Muscle layer of duodenum (tissue), 2 donors: ENCODE data around the gene RTN4.

Experiments used
- H3K27ac ChIP-seq: one replicate; pipeline ENCODE4 v1.7.0; 2013; ENCODE audit warnings: mild to moderate bottlenecking, low read length
- H3K27me3 ChIP-seq: one replicate; pipeline ENCODE4 v1.7.0; 2013; ENCODE audit warnings: low read depth, mild to moderate bottlenecking, control low read depth, low read length
- H3K36me3 ChIP-seq, 2 donors: one replicate each; pipeline ENCODE4 v1.7.0; 2013; ENCODE audit warnings: low read length in 2 of 2, control low read depth in 1 of 2, mild to moderate bottlenecking in 1 of 2; ENCODE audit not compliant: insufficient read depth in 2 of 2, control insufficient read depth in 1 of 2
- H3K4me1 ChIP-seq, 2 donors: one replicate each; pipeline ENCODE4 v1.7.0; 2013; ENCODE audit warnings: low read length in 2 of 2, mild to moderate bottlenecking in 2 of 2, control low read depth in 1 of 2, moderate library complexity in 1 of 2; ENCODE audit not compliant: insufficient read depth in 2 of 2, control insufficient read depth in 1 of 2
- H3K4me3 ChIP-seq, 2 donors: one replicate each; pipeline ENCODE4 v1.7.0; 2013; ENCODE audit warnings: low read length in 2 of 2, low read depth in 1 of 2, mild to moderate bottlenecking in 1 of 2
- H3K9me3 ChIP-seq, 2 donors: one replicate each; pipeline ENCODE4 v1.7.0; 2013; ENCODE audit warnings: low read length in 2 of 2, control low read depth in 1 of 2, mild to moderate bottlenecking in 1 of 2; ENCODE audit not compliant: control insufficient read depth in 1 of 2
- donor health status: healthy.

Gene RTN4

DNA sequence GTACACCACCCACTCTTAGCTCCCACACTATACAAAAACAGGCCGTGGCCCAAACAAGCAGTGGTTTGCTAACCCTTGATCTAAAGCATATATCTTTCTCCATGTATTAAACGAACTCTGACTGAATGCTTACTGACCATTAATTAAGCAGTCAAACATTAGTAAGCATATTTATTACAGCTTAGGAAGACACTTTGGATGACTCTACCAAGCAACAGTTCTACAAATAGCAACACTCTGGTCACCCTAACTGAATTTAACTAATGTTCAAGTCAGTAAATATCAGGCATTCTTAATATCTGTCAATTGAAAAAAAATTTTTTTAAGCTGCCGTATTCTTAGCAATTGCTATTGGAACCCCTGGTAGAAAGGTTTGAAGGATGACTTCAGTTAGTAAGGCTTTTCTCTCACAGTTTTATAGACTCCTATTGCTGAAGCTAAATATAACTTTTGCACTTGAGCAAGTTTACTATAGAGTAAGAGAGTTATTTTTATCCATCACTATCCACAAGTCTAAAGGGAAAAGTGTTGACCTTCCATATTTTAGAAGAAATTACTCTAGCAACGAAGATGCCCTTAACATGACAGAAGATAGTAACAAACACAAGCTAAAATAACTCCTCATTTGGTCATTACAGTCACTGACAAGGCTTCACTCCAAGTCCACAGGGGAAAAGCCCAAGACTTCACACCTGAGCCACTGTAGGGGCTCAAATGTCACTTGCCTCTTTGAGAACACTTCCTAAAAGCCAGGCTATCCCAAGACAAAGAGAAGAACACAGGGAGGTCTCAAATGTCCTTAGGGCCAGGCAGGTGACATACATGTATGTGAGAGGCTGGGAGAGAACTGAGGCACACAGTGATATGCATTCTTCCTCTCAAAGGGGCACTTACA lies 74.4 kb downstream of the RTN4 start:
- Histone ChIP-seq H3K27me3 (no peaks in the 10 kb centered on the region), H3K27ac (no peak overlapping the region), H3K4me1 (peaks cover 10 to 36% of the 10 kb centered on the region in 2 donors), H3K36me3 (peaks cover 0 to 3% of the 10 kb centered on the region in 2 donors), H3K9me3 (no peaks in the 10 kb centered on the region), H3K4me3 (no peak overlapping the region)

DNA sequence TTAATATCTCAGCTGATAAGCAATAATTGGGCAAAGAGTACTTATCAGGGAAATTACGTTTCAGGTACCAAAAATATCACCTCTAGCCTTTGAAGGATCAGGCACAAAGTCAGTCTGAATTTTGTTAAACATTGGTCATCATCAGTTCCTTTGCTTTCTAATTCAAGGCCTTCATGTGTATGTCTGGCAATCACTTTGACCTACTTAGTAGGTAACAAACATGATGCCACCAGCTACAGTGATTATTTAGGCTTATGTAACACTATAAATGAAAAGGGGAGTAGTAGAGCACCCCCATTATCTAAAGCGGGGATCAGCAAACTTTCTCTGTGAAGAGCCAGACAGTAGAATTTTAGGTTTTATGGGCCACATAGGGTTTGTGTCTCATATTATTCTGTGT lies 75.1 kb downstream of the RTN4 start:
- H3K36me3 ChIP-seq: peaks cover 3 to 9% of the 10 kb centered on the region in 2 donors
- H3K4me3 ChIP-seq: no peak overlapping the region
- peaks cover 10 to 30% of the 10 kb centered on the region in 2 donors for H3K4me1 ChIP-seq
- no peak overlapping the region for H3K27ac ChIP-seq
- no peaks in the 10 kb centered on the region for H3K27me3 ChIP-seq
- no peaks in the 10 kb centered on the region for H3K9me3 ChIP-seq

- H3K36me3 ChIP-seq: peaks cover 15 to 16% of the 10 kb centered on the region in 2 donors
- no peaks in the 10 kb centered on the region for H3K9me3 ChIP-seq
- H3K4me1 ChIP-seq: peaks cover 0 to 7% of the 10 kb centered on the region in 2 donors
- no peak overlapping the region for H3K4me3 ChIP-seq
- H3K27ac ChIP-seq: no peak overlapping the region
- no peaks in the 10 kb centered on the region for H3K27me3 ChIP-seq
Measured at GRCh38 chr2:54969940-54970338, 80.3 kb downstream of the RTN4 start.

- H3K27ac ChIP-seq: no peak overlapping the region
- no peaks in the 10 kb centered on the region for H3K27me3 ChIP-seq
- no peak overlapping the region for H3K4me3 ChIP-seq
- peaks cover 15 to 16% of the 10 kb centered on the region in 2 donors for H3K36me3 ChIP-seq
- H3K4me1 ChIP-seq: peaks cover 0 to 5% of the 10 kb centered on the region in 2 donors
- no peaks in the 10 kb centered on the region for H3K9me3 ChIP-seq
Measured at GRCh38 chr2:54969295-54969939, 80.8 kb downstream of the RTN4 start.

DNA sequence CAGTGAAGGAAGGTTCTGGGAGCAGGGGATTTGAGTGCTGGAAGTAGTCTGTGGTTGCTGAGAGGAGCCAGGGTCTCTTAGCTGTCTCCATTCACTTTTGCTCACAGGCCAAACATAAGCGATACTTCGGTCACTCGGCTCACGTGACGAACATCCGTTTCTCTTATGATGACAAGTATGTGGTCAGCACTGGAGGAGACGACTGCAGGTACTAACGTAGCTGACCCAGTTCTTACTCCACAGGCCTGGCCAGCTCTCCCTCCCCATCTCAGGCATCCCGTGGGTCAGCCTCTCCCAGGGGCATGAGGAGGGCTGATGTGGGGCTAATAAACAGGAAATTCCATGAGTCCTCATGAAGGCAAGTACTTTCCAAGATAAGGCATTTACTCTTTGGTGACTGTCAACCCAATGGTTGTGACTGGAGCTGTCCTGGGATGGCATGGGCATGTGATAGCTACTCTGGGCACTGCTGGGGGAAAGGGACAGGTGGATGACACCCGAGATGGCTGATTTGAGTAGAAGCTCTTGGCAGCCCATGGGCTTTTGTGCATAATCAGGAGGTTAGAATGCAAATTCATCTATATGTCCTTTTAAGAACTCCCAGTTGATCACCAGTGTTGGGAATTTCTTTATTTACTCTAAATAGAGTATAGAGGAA lies 81.6 kb downstream of the RTN4 start:
- Histone ChIP-seq H3K27me3 (no peaks in the 10 kb centered on the region), H3K4me3 (no peak overlapping the region), H3K36me3 (peaks cover 15 to 16% of the 10 kb centered on the region in 2 donors), H3K4me1 (peaks cover 0 to 5% of the 10 kb centered on the region in 2 donors), H3K27ac (no peak overlapping the region), H3K9me3 (no peaks in the 10 kb centered on the region)

DNA sequence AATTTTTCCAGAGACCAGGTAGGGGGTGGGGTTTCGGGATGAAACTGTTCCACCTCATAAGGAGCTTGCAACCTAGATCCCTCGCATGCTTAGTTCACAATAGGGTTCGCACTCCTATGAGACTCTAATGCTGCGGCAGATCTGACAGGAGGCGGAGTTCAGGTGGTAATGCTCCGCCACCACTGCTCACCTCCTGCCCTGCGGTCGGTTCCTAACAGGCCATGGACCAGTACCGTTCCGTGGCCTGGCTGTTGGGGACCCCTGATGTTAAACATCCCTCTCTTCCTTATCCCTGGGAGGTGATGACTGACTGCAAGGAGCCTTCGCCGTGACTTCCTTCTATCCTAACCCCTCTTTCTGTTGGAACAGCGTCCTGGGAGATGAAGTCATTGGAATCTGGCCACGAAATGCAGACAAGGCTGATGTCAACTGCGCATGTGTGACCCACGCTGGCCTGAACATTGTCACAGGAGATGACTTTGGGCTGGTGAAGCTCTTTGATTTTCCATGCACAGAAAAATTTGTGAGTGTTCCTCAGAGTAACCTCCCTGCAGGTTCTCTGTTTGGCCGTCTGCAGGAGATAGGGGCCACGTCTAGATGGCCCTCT lies 82.4 kb downstream of the RTN4 start:
- Histone ChIP-seq H3K4me1 (peaks cover 0 to 5% of the 10 kb centered on the region in 2 donors), H3K27ac (no peak overlapping the region), H3K36me3 (peaks cover 15 to 16% of the 10 kb centered on the region in 2 donors), H3K4me3 (no peak overlapping the region), H3K27me3 (no peaks in the 10 kb centered on the region), H3K9me3 (no peaks in the 10 kb centered on the region)

- peaks cover 0 to 5% of the 10 kb centered on the region in 2 donors for H3K4me1 ChIP-seq
- no peak overlapping the region for H3K4me3 ChIP-seq
- peaks cover 15 to 16% of the 10 kb centered on the region in 2 donors for H3K36me3 ChIP-seq
- no peaks in the 10 kb centered on the region for H3K27me3 ChIP-seq
- no peak overlapping the region for H3K27ac ChIP-seq
- H3K9me3 ChIP-seq: no peaks in the 10 kb centered on the region
Measured at GRCh38 chr2:54967269-54967668, 83.0 kb downstream of the RTN4 start.

GRCh38 chr2:54966837-54967236 lies 83.4 kb downstream of the RTN4 start:
- Histone ChIP-seq H3K27me3 (no peaks in the 10 kb centered on the region), H3K36me3 (peaks cover 15 to 16% of the 10 kb centered on the region in 2 donors), H3K4me3 (no peak overlapping the region), H3K9me3 (no peaks in the 10 kb centered on the region), H3K27ac (no peak overlapping the region), H3K4me1 (peaks cover 0 to 5% of the 10 kb centered on the region in 2 donors)

DNA sequence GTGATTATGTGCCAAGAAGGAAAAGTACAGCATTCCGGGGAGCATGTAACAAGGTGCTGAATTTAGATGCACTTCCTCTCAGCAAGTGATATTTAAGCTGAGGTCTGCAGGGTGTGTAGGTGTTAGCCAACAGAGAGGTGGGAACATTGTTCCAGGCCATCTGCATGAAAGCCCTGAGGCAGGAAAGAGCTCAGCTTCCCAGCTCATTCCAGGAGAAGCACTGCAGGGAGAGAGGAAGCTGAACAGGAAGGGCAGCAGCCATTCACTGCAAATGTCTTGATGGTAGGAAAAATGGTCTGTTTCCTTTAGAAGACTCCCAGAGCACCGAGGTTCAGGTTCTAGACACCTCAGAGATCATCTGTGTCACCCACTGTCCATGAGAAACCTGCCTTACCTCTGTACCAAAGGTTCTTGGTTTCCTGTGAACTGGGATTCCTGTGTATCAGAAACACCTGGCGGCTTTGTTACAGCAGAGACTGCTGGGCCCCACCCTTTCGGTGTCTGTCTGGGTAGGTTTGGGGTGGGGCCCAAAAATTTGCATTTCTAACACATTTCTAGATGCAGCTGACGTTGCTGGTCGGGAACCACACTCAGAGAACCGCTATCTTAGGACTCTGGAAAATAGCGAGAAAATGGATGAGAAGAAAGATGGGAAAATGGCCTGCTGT lies 84.0 kb downstream of the RTN4 start:
- Histone ChIP-seq H3K4me1 (peaks cover 0 to 5% of the 10 kb centered on the region in 2 donors), H3K27me3 (no peaks in the 10 kb centered on the region), H3K4me3 (no peak overlapping the region), H3K27ac (no peak overlapping the region), H3K36me3 (peaks cover 15 to 16% of the 10 kb centered on the region in 2 donors), H3K9me3 (no peaks in the 10 kb centered on the region)

GRCh38 chr2:54965425-54965824 lies 84.8 kb downstream of the RTN4 start:
- H3K9me3 ChIP-seq: no peaks in the 10 kb centered on the region
- H3K4me3 ChIP-seq: no peak overlapping the region
- peaks cover 8 to 15% of the 10 kb centered on the region in 2 donors for H3K36me3 ChIP-seq
- H3K27me3 ChIP-seq: no peaks in the 10 kb centered on the region
- no peak overlapping the region for H3K27ac ChIP-seq
- peaks cover 0 to 5% of the 10 kb centered on the region in 2 donors for H3K4me1 ChIP-seq
